Cardiac fibroblast (primary cell): ENCODE results near the gene ZNF460.

Experiments
- DNase-seq, 2 donors: peaks; one replicate each; pipeline versions ENCODE4 v3.0.0 to v3.0.0-alpha.2; 2010; ENCODE audit warnings: low read depth in 2 of 2
- H3K4me3 ChIP-seq, 2 donors: replicated peaks in 1 of 2; 1 replicate in 1 of 2; 2 replicates in 1 of 2; pipeline ENCODE4 v1.5.1; 2011; ENCODE audit warnings: low read depth in 2 of 2, low read length in 2 of 2, mild to moderate bottlenecking in 2 of 2, moderate library complexity in 1 of 2
- TF ChIP-seq, protein P1 (sequence below): IDR thresholded peaks from one replicate; pipeline ENCODE4 v1.5.1; 2011; ENCODE audit warnings: low read depth, mild to moderate bottlenecking, low read length, inconsistent platforms

Gene ZNF460

GRCh38 chr19:57279418-57280164 lies 694 bp upstream of the ZNF460 start:
- H3K4me3 ChIP-seq, result peak overlapping the region; percentile 89 to 97
- peak; percentile 97 to 98 for DNase-seq
- TF ChIP-seq, protein P1, sequence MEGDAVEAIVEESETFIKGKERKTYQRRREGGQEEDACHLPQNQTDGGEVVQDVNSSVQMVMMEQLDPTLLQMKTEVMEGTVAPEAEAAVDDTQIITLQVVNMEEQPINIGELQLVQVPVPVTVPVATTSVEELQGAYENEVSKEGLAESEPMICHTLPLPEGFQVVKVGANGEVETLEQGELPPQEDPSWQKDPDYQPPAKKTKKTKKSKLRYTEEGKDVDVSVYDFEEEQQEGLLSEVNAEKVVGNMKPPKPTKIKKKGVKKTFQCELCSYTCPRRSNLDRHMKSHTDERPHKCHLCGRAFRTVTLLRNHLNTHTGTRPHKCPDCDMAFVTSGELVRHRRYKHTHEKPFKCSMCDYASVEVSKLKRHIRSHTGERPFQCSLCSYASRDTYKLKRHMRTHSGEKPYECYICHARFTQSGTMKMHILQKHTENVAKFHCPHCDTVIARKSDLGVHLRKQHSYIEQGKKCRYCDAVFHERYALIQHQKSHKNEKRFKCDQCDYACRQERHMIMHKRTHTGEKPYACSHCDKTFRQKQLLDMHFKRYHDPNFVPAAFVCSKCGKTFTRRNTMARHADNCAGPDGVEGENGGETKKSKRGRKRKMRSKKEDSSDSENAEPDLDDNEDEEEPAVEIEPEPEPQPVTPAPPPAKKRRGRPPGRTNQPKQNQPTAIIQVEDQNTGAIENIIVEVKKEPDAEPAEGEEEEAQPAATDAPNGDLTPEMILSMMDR, result peak; percentile 29

- H3K4me3 ChIP-seq, result peak overlapping the region; percentile 89 to 97
- TF ChIP-seq, protein P1, result no peak
- DNase-seq, result peak; percentile 22 to 27
These were observed 696 bp downstream of the ZNF460 start for GRCh38 chr19:57280962-57281400.

DNA sequence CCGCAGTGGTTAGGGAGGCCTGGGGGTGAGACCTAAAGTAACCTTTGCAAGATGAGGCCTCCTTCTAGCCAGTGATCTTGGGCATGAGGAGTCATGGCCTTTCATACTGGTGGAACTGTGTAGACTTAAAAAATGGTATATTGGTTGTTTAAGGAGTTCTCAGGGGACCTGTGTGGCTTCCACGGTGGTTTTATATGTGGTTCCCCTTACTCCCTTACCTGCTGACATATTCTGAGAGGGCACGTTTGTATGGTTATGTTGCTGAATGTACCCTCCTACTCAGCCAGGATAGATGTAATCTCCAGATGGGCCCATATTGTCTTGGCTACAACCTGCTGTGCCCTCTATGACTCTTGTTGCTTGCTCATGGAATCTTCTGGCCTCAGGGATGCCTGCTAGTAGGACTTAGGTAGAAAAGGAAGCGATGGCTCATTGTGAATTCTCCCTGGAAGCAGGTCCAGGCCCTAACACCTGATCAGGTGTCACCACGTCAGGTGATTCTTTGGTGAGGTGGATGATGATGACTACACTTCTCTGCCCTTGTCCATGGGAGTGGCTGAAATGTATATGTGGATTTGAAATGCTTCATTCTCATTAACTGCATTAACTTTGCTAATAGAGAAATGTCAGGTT lies 1.8 kb downstream of the ZNF460 start:
- TF ChIP-seq, protein P1, result no peak
- no peak for DNase-seq
- peak overlapping the region in 1 of 2 donors; percentile 13 for H3K4me3 ChIP-seq

- no peak for DNase-seq
- H3K4me3 ChIP-seq, result no peak overlapping the region
- TF ChIP-seq, protein P1, result no peak
These were observed 8.1 kb downstream of the ZNF460 start for GRCh38 chr19:57288373-57288772.

DNA sequence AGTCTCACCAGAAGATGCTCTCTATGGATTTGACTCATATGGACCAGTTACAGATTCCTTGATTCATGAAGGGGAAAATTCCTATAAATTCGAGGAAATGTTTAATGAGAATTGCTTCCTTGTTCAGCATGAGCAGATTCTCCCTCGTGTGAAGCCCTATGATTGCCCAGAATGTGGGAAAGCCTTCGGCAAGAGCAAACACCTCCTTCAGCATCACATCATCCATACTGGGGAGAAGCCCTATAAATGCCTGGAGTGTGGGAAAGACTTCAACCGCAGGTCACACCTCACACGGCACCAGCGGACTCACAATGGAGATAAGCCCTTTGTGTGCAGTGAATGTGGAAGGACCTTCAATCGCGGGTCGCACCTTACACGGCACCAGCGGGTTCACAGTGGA lies 10.7 kb downstream of the ZNF460 start:
- TF ChIP-seq, protein P1, result no peak
- DNase-seq, result no peak
- H3K4me3 ChIP-seq, result no peak overlapping the region

DNA sequence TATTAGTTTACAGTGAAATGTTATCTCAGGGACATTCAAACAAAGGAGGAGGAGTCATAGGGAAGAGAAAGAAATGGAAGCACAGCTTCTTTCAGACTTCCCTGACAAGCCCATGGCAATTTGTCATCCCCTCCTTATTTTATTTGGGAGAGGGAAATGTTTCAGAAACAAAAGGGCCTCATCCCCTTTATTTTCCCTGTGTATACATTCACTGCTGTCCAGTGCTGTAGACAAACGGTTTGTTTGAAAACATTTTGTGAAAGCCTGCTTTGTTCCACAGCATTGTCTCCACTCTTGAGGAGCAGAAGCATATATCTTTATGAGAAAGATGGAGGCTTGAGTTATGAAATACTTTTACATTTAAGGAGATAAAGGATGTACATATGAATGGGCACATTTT lies 12.3 kb downstream of the ZNF460 start:
- TF ChIP-seq, protein P1, result no peak
- no peak for DNase-seq
- H3K4me3 ChIP-seq, result no peak overlapping the region
